K562 (cell line): ENCODE data around the gene NUDT1. TPM values are rescaled to one million over a fixed set of nuclear protein-coding genes. Genes with fewer than 3 reads are reported as not detected.

Source experiments
- ELF2 ChIP-seq: fragments of 250-450 bp; sonication (Bioruptor Pico); IDR thresholded peaks from 2 replicates; pipeline ENCODE4 v1.5.0; 2021; ENCODE audit warnings: mild to moderate bottlenecking
- GATAD2A ChIP-seq: fragments of 450-650 bp; IDR thresholded peaks from 2 replicates; pipeline ENCODE4 v1.6.1; 2017
- HMG20B ChIP-seq: fragments of 250-450 bp; sonication (Bioruptor Pico); IDR thresholded peaks from 2 replicates; pipeline ENCODE4 v1.5.0; 2021; ENCODE audit warnings: mild to moderate bottlenecking
- JUN ChIP-seq, 2 experiments: sonication (generic) in 1 of 2; formaldehyde crosslinking in 1 of 2; IDR thresholded peaks; 2 replicates each; pipeline versions ENCODE4 v1.6.1 to v1.8.0; 2012 to 2022; ENCODE audit warnings: borderline replicate concordance in 2 of 2, mild to moderate bottlenecking in 2 of 2, improper control_type of control experiment in 1 of 2, low read depth in 1 of 2, low read length in 1 of 2, missing genetic modification reagents in 1 of 2
- L3MBTL2 ChIP-seq: fragments of 450-650 bp; IDR thresholded peaks from 2 replicates; pipeline ENCODE4 v1.6.1; 2016; ENCODE audit warnings: mild to moderate bottlenecking, moderate library complexity
- MNT ChIP-seq, 2 experiments: fragments of 450-650 bp; conservative IDR thresholded peaks; 2 replicates each; pipeline ENCODE4 v1.6.1; 2017; ENCODE audit warnings: mild to moderate bottlenecking in 2 of 2, moderate library complexity in 2 of 2
- NUFIP1 ChIP-seq: fragments of 450-650 bp; IDR thresholded peaks from 2 replicates; pipeline ENCODE4 v1.6.1; 2018; ENCODE audit not compliant: partially characterized antibody
- PHF8 ChIP-seq: fragments of 200-600 bp; sonication (generic); IDR thresholded peaks from 2 replicates; pipeline ENCODE4 v1.6.1; 2012; ENCODE audit warnings: mixed run types, mild to moderate bottlenecking, inconsistent platforms, low read length, moderate library complexity, borderline replicate concordance
- PHTF2 ChIP-seq: fragments of 250-450 bp; sonication (Bioruptor Pico); IDR thresholded peaks from 2 replicates; pipeline ENCODE4 v1.5.0; 2021; ENCODE audit warnings: mild to moderate bottlenecking
- POLR3G ChIP-seq: IDR thresholded peaks from 2 replicates; pipeline ENCODE4 v1.6.1; 2011; ENCODE audit not compliant: insufficient read length, insufficient replicate concordance; ENCODE audit errors: extremely low read depth
- SP2 ChIP-seq: IDR thresholded peaks from 2 replicates; pipeline ENCODE4 v1.6.1; 2011; ENCODE audit warnings: mild to moderate bottlenecking, low read depth, low read length, moderate library complexity; ENCODE audit not compliant: poor library complexity, severe bottlenecking; ENCODE audit errors: extremely low read depth
- THAP12 ChIP-seq: fragments of 250-450 bp; sonication (Bioruptor Pico); IDR thresholded peaks from 2 replicates; pipeline ENCODE4 v1.9.0; 2021; ENCODE audit warnings: mild to moderate bottlenecking, inconsistent platforms
- XRCC4 ChIP-seq: IDR thresholded peaks from one replicate; pipeline ENCODE4 v1.6.1; 2011; ENCODE audit not compliant: insufficient read depth, insufficient read length; ENCODE audit errors: extremely low read depth
- YY1 ChIP-seq, 3 experiments: IDR thresholded peaks; 2 replicates each; pipeline ENCODE4 v1.6.1; 2011; ENCODE audit warnings: low read length in 2 of 3, mild to moderate bottlenecking in 2 of 3, moderate library complexity in 2 of 3, borderline replicate concordance in 1 of 3, control low read depth in 1 of 3, low read depth in 1 of 3; ENCODE audit not compliant: insufficient read depth in 3 of 3, insufficient replicate concordance in 2 of 3, control insufficient read depth in 1 of 3, insufficient read length in 1 of 3; ENCODE audit errors: extremely low read depth in 1 of 3
- ZNF23 ChIP-seq: fragments of 250-450 bp; sonication (Bioruptor Pico); IDR thresholded peaks from 2 replicates; pipeline ENCODE4 v1.4.0; 2020; ENCODE audit warnings: mild to moderate bottlenecking
- ZNF253 ChIP-seq: fragments of 250-450 bp; sonication (Bioruptor Pico); conservative IDR thresholded peaks from 2 replicates; pipeline ENCODE4 v1.6.1; 2021; ENCODE audit warnings: mild to moderate bottlenecking
- ZNF347 ChIP-seq: fragments of 450-650 bp; formaldehyde crosslinking; IDR thresholded peaks from 2 replicates; pipeline ENCODE4 v1.4.0; 2020; ENCODE audit warnings: low read depth, mild to moderate bottlenecking, moderate library complexity
- ZNF780A ChIP-seq: fragments of 250-450 bp; sonication (Bioruptor Pico); IDR thresholded peaks from 2 replicates; pipeline ENCODE4 v1.5.0; 2021; ENCODE audit warnings: mild to moderate bottlenecking
- polyA plus RNA-seq, 8 experiments: library from polyadenylated mRNA; depleted of rRNA in 4 of 8; stranded (reverse) in 5 of 8; unstranded in 3 of 8; fragments of >200 nt; fragmentation: Nextera tagmentation in 2 of 8; fragmentation: Illumina TruSeq in 1 of 8; extraction: Ambion mirVana in 2 of 8; extraction: Trizol in 1 of 8; gene quantifications; 2 replicates each; pipeline versions ENCODE4 v1.2.1 to v1.2.3, GENCODE V29; 2011 to 2014; ENCODE audit warnings: inconsistent platforms in 1 of 8, missing spikeins in 1 of 8
- total RNA-seq, 7 experiments: library from RNA; depleted of rRNA in 6 of 7; stranded (reverse); fragments of >200 nt in 6 of 7; fragmentation: Illumina TruSeq in 2 of 7; extraction: Trizol in 2 of 7; gene quantifications; 2 replicates each; pipeline versions ENCODE4 v1.2.1 to v1.2.3, GENCODE V29; 2011 to 2021; ENCODE audit warnings: low replicate concordance in 1 of 7
- TF ChIP-seq, protein P1 (sequence below): fragments of 250-450 bp; sonication (Bioruptor Pico); IDR thresholded peaks from 2 replicates; pipeline ENCODE4 v1.8.0; 2021; ENCODE audit warnings: moderate library complexity, mild to moderate bottlenecking, inconsistent platforms
- TF ChIP-seq, protein P2 (sequence below): fragments of 250-450 bp; sonication (Bioruptor Pico); IDR thresholded peaks from 2 replicates; pipeline ENCODE4 v1.4.0; 2020; ENCODE audit warnings: mild to moderate bottlenecking, moderate library complexity

The NUDT1 gene
- total and polyA plus RNA-seq, 9 of the 15 experiments (the other 6 are each of a cell fraction or from before 2014, with no cell fraction given) = 5.3 to 73.3 (median 29.6) TPM

GRCh38 chr7:2241580-2242540, at the start of gene NUDT1, which contains the start of gene MRM2 (continued):
- TF ChIP-seq PHF8 = peak; percentile 89; the same call in 1 of the 2 replicates
- no peak for TF ChIP-seq THAP12
- no peak for TF ChIP-seq ZNF253 (CRISPR knock-in tag)
- no peak for TF ChIP-seq SP2
- TF ChIP-seq YY1 (IDR thresholded peaks at IDR 0.05; ENCODE audit: borderline replicate concordance in 1 of 3, control insufficient read depth in 1 of 3, extremely low read depth in 1 of 3, insufficient read depth in 3 of 3, insufficient read length in 1 of 3, insufficient replicate concordance in 2 of 3, low read depth in 1 of 3, low read length in 2 of 3) = peak; percentile 72 to 95 (median 90)
- peak; percentile 45; the same call in 1 of the 2 replicates for TF ChIP-seq L3MBTL2
- no peak for TF ChIP-seq NUFIP1
- TF ChIP-seq ZNF347 (CRISPR knock-in tag) = no peak
- TF ChIP-seq JUN (IDR thresholded peaks at IDR 0.05; ENCODE audit: borderline replicate concordance, low read depth, low read length) = no peak
- TF ChIP-seq JUN (CRISPR knock-in tag; IDR thresholded peaks at IDR 0.05; ENCODE audit: borderline replicate concordance) = peak; percentile 22; the same call in 1 of the 2 replicates
- TF ChIP-seq ELF2 = peak; percentile 91
- TF ChIP-seq ZNF780A (CRISPR knock-in tag) = no peak
- TF ChIP-seq, protein P1, sequence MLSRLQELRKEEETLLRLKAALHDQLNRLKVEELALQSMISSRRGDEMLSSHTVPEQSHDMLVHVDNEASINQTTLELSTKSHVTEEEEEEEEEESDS (CRISPR knock-in tag) = no peak
- TF ChIP-seq PHTF2 = no peak
- no peak for TF ChIP-seq GATAD2A
- TF ChIP-seq POLR3G = no peak
- TF ChIP-seq ZNF23 (CRISPR knock-in tag) = no peak
- TF ChIP-seq, protein P2, sequence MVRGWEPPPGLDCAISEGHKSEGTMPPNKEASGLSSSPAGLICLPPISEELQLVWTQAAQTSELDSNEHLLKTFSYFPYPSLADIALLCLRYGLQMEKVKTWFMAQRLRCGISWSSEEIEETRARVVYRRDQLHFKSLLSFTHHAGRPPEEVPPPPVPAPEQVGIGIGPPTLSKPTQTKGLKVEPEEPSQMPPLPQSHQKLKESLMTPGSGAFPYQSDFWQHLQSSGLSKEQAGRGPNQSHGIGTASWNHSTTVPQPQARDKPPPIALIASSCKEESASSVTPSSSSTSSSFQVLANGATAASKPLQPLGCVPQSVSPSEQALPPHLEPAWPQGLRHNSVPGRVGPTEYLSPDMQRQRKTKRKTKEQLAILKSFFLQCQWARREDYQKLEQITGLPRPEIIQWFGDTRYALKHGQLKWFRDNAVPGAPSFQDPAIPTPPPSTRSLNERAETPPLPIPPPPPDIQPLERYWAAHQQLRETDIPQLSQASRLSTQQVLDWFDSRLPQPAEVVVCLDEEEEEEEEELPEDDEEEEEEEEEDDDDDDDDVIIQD (CRISPR knock-in tag) = no peak
- peak; percentile 91 to 96 for TF ChIP-seq MNT (conservative IDR thresholded peaks at IDR 0.05)
- no peak for TF ChIP-seq HMG20B (CRISPR knock-in tag)
- no peak for TF ChIP-seq XRCC4
